Bronchial epithelial cell (primary cell): ENCODE results near the gene SORCS2. TPM values are rescaled to one million over a fixed set of nuclear protein-coding genes. Genes with fewer than 3 reads are reported as not detected.

Source experiments
- DNase-seq: peaks from one replicate; pipeline ENCODE4 v3.0.0-alpha.2; 2010; ENCODE audit warnings: low read depth
- FAIRE-seq: peaks from 2 replicates; lab custom pipeline; 2011; peaks lifted over from hg19 to GRCh38; lab: Jason Lieb, UNC
- H3K27me3 ChIP-seq: 2 replicates; pipeline ENCODE4 v1.5.1; 2011; ENCODE audit warnings: low read length; ENCODE audit not compliant: control insufficient read depth, insufficient read depth
- H3K36me3 ChIP-seq: 2 replicates; pipeline ENCODE4 v1.5.1; 2011; ENCODE audit warnings: low read length; ENCODE audit not compliant: control insufficient read depth, insufficient read depth
- H3K4me3 ChIP-seq: 2 replicates; pipeline ENCODE4 v1.5.1; 2011; ENCODE audit warnings: mild to moderate bottlenecking, low read depth, low read length, control low read depth
- total RNA-seq: library from RNA; depleted of rRNA; stranded (reverse); fragments of >200 nt; gene quantifications from 2 replicates; pipeline ENCODE4 v1.2.1, GENCODE V29; 2014
- TF ChIP-seq, protein P1 (sequence below): IDR thresholded peaks from 2 replicates; pipeline ENCODE4 v1.5.1; 2011; ENCODE audit warnings: mild to moderate bottlenecking, moderate library complexity, low read length, control low read depth, inconsistent platforms; ENCODE audit not compliant: insufficient read depth, severe bottlenecking

SORCS2 gene
- total RNA-seq, 1 donor from 2014 or later, result under 0.01 TPM

DNA sequence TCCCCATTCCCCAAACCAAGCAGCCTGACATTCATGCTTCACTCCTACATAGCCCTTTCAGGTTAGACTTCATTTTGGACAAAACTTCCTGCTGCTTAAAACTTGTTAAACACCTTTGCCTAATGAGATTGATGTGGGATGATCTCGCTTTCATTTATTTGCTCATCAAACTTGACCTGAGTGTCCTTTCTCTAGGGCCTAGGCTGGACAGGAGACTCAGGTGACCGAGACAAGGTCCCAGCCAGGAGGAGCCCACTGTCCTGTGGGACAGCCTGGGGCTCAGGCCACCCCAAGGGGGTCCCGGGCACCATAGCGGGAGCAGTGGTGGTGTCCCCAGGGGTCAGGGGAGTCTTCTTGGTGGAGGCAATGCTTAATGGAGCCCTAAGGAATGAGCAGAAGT, 266.1 kb downstream of the SORCS2 start:
- FAIRE-seq (no peak), DNase-seq (no peak)
- TF ChIP-seq, protein P1, sequence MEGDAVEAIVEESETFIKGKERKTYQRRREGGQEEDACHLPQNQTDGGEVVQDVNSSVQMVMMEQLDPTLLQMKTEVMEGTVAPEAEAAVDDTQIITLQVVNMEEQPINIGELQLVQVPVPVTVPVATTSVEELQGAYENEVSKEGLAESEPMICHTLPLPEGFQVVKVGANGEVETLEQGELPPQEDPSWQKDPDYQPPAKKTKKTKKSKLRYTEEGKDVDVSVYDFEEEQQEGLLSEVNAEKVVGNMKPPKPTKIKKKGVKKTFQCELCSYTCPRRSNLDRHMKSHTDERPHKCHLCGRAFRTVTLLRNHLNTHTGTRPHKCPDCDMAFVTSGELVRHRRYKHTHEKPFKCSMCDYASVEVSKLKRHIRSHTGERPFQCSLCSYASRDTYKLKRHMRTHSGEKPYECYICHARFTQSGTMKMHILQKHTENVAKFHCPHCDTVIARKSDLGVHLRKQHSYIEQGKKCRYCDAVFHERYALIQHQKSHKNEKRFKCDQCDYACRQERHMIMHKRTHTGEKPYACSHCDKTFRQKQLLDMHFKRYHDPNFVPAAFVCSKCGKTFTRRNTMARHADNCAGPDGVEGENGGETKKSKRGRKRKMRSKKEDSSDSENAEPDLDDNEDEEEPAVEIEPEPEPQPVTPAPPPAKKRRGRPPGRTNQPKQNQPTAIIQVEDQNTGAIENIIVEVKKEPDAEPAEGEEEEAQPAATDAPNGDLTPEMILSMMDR, result no peak

DNA sequence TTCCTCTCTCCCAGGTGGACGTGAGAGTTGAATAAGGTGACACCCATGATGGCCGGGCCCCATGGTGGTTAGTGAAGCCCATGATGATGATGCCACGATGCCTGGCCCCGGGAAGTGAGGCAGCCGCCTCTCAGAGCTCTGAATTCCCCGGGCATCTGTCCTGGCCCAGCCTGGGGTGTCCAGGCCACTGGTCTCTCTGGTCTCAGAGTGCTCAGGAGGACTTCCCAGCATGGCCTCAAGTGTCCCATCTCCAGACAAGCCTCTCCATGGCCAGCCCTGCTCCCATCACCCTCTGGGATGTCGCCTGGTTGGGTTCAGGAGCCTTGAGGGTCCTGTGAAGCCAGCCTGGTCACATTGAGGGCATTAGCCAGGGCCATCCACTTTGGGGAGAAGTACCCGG, 267.1 kb downstream of the SORCS2 start:
- Histone ChIP-seq H3K4me3 (no peak overlapping the region), H3K36me3 (no peaks in the 10 kb centered on the region), H3K27me3 (no peaks in the 10 kb centered on the region)
- FAIRE-seq, result no peak
- no peak for DNase-seq
- TF ChIP-seq, protein P1, result no peak

More for the DNA sequence above, 266.1 kb downstream of the SORCS2 start:
- Histone ChIP-seq H3K36me3 (no peaks in the 10 kb centered on the region), H3K4me3 (no peak overlapping the region), H3K27me3 (no peaks in the 10 kb centered on the region)

DNA sequence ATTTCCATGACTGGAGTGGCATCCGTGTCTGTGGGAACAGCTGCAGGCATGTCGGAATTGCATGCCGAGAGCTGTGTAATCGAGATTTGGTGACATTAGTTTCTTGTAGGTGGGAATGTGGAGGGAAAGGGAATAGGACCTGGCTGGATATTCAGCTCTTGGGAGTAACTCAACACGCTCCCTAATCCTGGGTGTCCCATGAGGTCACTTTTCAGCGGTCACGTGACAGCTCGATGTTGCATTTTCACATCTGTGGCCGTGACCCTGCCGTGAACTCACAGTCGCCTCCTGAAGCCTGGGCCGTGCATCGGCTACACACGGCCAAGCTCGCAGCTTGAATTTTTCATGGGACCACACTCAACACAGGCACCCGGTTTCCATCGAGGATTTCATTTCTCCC, 268.2 kb downstream of the SORCS2 start:
- Histone ChIP-seq H3K27me3 (no peaks in the 10 kb centered on the region), H3K4me3 (no peak overlapping the region), H3K36me3 (no peaks in the 10 kb centered on the region)
- DNase-seq (no peak), FAIRE-seq (no peak)
- TF ChIP-seq, protein P1, result no peak

DNA sequence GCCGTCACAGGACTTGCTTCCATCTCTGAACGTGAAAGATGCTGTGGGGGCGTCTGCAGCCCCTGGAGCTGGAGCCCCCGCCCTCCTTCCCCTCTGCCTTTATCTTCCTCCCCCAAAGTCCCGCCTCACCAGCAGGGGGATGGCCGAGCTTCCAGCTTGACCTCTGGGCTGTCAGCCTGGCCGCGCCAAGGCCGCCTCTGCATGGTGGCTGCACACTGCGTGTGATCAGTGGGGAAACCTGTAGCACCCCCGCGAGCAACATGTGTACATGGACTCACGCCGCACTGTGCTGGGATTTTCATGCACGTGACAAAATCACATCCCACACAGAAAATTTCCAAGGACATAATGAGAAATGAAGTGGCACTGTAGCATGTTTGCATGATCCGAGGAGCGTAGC, 268.9 kb downstream of the SORCS2 start:
- TF ChIP-seq, protein P1, result no peak
- no peak for DNase-seq
- no peaks in the 10 kb centered on the region for H3K36me3 ChIP-seq
- H3K27me3 ChIP-seq, result no peaks in the 10 kb centered on the region
- FAIRE-seq, result no peak
- no peak overlapping the region for H3K4me3 ChIP-seq

DNA sequence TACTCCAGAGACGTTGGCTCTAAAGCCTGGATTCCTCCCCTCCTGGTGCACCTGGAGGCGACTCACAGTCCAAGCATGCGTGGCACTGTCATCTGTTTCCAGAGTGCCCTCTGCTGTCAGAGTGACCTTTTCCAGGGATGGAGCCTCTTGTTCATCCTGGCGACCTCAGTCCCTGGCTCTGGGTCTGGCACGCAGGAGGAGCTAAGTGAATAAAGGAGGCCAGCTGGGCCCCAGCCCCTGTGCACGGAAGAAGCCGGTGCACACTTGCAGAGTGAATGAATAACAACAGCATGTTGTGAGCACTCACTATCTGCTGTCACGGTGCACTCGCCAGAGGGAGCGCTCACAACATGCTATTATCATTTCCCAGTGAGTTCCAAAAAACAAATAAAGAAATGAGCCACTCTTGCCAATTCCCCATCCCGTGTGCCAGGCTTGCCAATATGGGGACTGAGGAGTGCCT, 270.2 kb downstream of the SORCS2 start:
- DNase-seq (peak; percentile 10), FAIRE-seq (no peak)
- Histone ChIP-seq H3K27me3 (no peaks in the 10 kb centered on the region), H3K36me3 (no peaks in the 10 kb centered on the region), H3K4me3 (no peak overlapping the region)
- TF ChIP-seq, protein P1, result peak; percentile 26

DNA sequence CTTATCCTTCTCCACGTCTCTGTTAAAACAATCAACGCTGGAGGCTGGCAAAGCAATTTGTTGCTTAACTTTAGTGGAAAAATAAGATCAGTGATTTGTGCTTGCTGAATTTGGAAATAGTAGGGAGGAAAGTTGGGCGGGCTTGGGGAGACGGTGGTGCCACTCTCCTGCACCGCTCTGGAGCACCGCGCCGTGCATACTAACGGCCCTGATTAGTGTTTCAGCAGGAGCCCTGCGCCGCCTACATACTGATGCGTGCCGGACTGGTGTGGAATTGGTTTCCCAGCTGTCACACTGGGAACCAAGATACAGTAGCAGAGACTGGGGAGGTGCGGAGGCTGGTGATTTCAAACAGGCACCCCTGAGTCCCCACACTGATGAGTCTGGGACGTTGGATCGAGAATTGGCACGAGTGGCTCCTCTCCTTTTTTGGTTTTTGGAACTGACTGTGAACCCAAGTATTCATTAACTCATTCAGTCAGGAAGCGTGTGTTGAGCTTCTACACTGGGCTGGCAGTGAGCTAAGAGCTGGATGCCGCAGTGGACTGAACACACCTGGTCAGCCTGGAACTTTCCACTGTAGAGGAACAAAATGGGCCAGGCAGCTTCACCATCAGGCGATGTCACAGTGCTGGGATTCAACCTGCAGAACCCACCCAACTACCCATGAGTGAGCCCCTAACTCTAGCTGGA, 271.4 kb downstream of the SORCS2 start:
- H3K36me3 ChIP-seq, result no peaks in the 10 kb centered on the region
- TF ChIP-seq, protein P1, result no peak
- no peaks in the 10 kb centered on the region for H3K27me3 ChIP-seq
- FAIRE-seq (no peak), DNase-seq (no peak)
- no peak overlapping the region for H3K4me3 ChIP-seq
